Skeletal muscle cell (primary cell): ENCODE measurements around the gene ATP2C2.

ENCODE experiments used
- DNase-seq: peaks from one replicate; pipeline ENCODE4 v3.0.0-alpha.2; 2010; ENCODE audit warnings: low read depth
- H3K4me3 ChIP-seq: 2 replicates; pipeline ENCODE4 v1.5.1; 2011; ENCODE audit warnings: low read depth, mild to moderate bottlenecking, control low read depth, low read length, moderate library complexity

The ATP2C2 gene

GRCh38 chr16:84360170-84360569, 8.2 kb upstream of the ATP2C2 start:
- DNase-seq = no peak
- H3K4me3 ChIP-seq = no peak overlapping the region

DNA sequence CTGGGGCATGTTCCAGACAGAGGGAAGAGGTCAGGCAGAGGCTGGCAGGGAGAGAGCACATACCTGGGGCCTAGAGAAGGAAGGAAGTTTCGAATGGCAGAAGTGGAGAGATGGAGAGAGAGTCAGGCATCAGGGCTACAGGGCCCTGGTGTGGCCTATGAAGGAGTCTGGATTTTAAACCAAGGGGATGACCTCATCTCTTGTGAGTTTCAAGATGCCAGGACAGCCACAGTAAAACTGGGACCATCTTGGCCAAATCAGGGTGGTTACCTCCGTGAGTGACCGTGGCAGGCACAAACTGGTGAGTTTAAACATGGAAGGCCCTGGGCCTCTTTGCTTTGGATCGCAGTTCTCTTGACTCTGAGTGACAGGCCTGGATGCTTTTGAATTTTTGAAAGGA, 7.6 kb upstream of the ATP2C2 start:
- H3K4me3 ChIP-seq = no peak overlapping the region
- DNase-seq = no peak

DNA sequence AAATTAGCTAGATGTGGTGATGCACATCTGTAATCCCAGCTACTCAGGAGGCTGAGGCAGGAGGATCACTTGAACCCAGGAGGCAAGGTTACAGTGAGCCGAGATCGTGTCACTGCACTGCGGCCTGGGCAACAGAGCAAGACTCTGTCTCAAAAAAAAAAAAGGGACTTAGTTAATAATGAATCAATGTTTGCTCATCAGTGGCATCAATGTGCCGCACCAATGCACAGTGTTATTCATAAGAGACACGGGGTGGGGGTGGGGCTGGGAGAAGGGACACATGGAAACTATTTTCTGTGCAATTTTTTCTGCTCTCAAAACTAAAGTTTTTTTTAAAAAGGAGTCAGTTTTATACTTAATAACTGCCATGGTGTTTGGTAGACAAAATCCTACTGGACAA, 6.8 kb upstream of the ATP2C2 start:
- no peak overlapping the region for H3K4me3 ChIP-seq
- DNase-seq = no peak

DNA sequence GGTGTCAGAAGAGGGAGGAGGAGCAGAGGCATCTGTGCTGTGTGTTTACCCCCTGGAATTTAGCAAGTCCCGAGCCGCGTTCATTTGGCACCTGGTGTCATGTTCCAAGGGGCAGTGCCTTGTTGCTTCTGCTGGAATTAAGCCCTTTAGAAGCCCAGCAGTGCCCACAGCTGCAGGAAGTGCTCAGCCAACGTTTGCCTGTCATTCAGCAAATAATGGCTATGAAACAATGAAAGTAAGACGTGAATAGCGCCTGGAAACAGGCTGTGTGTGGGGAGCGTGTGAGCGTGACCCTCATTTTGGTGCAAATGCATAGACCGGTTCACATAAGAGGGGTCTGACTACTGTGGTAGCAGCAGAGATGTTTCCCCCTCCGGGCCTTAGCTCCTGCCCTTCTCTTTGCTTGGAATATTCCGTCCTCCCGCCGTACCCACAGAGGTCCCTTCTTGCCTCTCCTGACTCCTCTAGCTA, 5.8 kb upstream of the ATP2C2 start:
- no peak for DNase-seq
- no peak overlapping the region for H3K4me3 ChIP-seq

DNA sequence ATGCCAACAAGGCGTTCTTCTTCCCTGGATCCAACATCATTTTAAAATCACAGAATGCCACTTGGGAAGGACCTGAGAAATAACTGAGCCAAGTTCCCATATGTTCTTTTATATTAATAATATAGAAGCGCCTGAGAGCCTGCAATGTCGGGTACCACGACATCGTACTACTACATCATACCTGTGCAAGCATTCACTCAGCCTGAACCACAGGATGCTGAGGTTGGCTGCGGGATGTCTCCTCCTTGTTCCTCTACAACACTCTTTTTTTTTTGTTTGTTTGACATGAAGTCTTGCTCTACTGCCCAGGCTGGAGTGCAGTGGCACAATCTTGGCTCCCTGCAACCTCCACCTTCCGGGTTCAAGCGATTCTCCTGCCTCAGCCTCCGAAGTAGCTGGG, 2.1 kb upstream of the ATP2C2 start:
- no peak overlapping the region for H3K4me3 ChIP-seq

DNA sequence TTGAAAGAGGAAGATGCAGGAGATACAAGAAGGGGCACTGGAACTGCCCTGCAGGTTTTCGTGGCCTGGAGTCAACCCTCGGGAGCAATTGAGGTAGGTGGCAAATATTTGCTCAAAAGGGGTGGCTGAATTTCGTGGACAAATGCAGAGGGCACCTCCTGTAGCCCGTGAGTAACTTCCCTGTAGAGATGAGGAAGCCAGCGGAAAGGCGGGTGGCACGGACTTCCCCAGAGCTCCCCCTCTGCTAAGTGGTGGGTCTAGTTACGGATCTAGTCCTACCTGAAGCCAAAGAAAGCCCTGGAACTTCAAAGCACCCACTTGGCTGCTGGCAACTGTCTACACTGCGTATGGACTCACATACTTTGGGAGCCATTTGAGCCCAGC, 1.0 kb upstream of the ATP2C2 start:
- no peak for DNase-seq

More for the DNA sequence above, 2.1 kb upstream of the ATP2C2 start:
- no peak for DNase-seq

DNA sequence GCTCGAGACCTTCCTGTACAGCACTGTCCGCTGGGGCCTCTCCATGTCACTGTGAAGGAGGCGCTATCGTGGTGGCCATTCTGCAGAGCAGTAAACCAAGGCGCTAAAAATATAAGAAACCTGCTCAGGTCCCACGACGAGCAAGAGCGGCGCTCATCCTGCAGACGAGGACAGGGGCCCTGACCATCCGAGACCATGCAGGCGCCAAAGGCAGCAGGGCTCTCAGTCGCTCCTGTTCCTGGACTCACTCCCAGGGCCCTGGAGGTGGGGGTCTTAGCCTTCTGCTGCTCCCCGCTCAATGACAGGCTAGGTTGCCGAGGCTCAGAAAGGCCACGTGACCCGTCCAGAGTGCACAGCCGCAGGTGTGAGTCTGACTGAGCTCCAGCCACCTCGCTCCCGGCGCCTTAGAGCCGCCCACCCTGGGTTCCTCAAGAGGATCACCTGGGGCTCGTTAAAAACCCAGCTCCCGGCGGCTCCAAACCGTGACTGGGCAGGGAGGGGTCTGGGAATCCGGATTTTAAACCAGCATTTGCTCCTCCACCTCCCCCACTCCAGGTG, 509 bp upstream of the ATP2C2 start:
- no peak for DNase-seq
- H3K4me3 ChIP-seq = no peak overlapping the region

More for the DNA sequence above, 1.0 kb upstream of the ATP2C2 start:
- no peak overlapping the region for H3K4me3 ChIP-seq

GRCh38 chr16:84369105-84369504, 767 bp downstream of the ATP2C2 start:
- no peak overlapping the region for H3K4me3 ChIP-seq
- no peak for DNase-seq

- H3K4me3 ChIP-seq = no peak overlapping the region
- no peak for DNase-seq
Observed at GRCh38 chr16:84369938-84370627, 1.7 kb downstream of the ATP2C2 start.

DNA sequence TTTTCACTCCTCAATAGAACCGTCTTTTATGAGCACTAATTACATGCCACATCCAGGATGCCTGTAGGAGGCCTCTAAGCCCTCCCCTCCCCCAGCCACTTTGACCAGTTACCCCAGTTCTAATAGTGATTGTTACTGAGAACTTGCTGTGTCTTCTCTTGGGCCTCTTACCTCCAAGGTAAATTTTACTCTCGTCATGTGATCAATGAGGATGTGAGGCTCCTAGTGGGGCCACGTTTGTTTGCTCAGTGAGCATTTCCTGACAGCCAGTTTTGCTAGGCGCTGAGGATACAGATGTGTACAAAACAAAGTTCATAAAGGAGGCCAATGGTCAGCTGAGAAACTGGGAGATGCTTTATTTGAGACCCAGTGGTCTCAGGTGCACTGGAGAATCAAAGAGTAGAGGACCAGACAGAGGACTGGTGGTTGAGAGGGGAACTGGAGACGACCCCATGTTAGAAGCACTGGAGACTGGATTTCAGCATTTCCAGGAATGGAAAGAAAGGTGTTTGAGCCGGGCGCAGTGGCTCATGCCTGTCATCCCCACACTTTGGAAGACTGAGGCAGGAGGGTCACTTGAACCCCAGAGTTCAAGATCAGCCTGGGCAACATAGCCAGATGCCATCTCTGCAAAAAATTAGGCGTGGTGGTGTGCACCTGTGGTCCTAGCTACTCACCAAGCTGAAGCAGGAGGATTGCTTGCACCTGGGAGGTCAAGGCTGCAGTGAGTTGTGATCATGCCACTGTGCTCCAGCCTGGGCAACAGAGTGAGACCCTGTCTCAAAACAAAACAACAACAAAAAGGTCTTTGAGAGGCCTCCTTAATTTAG, 2.6 kb downstream of the ATP2C2 start:
- no peak overlapping the region for H3K4me3 ChIP-seq
- DNase-seq = no peak

DNA sequence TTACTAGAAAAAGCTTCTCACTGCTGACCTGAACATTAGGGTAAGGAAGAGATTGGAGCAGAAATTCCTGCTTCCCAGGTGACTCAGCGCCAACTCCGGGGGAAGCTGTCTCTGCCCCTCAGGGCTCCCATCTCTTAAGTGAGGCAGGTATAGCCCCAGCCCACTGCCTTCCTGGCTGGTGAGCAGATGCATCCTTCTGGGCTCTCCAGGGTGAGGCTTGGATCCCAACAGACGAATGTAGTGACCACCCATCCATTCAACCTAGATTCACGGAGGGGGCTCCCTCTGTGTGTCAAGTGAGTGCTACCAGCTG, 3.2 kb downstream of the ATP2C2 start:
- DNase-seq = no peak
- no peak overlapping the region for H3K4me3 ChIP-seq

DNA sequence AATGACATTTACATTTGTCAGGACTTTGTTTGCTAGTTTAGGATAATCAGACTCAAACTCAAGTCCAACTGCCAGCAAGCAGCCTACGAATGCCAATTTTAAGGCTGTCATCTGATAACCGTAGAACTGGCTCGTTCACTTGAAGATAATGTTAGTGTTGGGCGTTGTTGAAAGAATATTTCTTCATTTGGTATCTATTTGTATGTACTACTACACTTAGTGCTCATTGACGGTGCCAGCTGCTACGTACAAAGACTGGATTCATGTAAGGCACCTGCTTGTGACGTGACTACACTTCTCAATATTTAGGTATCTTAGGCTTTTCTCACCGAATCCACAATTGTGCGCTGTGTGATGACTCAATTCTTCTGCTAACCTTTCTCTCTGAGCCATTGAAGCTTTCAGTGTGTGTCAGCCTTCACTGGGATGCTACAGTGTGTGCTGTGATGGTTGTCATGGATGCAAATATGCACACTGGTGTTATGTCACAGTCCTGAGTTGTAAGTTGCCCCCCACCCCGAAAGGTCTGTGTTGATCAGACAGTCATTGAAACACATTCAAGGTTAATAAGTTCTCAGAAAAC, 5.7 kb downstream of the ATP2C2 start:
- DNase-seq = no peak
- no peak overlapping the region for H3K4me3 ChIP-seq

DNA sequence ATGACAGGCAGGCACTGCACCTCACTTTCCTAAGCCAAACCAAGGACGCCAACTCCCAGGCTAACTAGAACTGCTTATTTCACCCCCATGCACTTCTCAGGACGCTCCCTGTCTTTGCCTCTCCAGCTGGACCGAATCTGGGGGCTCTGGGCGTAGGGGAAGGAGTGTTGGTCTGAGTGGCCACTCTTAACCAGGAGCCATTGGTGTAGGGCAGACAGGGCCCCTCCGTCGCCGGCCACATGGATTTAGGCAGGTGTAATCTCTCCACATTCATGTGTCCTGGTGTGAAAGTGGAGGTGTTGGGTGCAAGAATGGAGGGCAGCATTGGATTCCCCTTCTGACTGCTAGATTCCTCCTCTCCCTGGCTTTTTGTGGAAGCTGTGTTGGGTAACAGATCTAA, 9.8 kb downstream of the ATP2C2 start:
- H3K4me3 ChIP-seq = no peak overlapping the region
- no peak for DNase-seq

GRCh38 chr16:84378567-84378966, 10.2 kb downstream of the ATP2C2 start:
- no peak overlapping the region for H3K4me3 ChIP-seq
- DNase-seq = no peak

DNA sequence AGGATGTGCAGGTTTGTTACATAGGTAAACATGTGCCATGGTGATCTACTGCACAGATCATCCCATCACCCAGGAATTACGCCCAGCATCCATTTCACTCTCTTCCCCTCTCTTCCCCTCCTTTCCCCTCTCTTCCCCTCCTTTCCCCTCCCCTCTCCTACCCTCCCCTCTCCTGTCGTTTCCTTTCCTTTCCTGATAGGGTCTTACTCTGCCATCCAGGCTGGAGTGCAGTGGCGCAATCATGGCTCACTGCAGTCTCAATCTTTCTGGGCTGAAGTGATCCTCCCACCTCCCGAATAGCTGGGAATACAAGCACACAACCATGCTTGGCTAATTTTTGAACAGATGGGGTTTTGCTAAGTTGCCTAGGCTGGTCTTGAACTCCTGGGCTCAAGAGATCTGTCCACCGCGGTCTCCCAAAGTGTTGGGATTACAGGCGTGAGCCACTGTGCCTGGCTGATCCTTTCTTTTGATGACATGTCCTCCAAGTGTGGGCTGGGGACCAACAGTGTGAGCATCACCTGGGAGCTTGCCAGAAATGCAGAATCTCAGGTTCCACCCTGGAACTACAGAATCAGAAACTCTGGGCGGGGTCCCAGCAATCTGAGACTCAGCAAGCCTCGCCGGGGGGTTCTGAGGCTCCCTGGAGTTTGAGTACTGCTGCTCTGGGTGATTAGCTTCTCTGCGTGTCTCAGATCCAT, 10.8 kb downstream of the ATP2C2 start:
- H3K4me3 ChIP-seq = no peak overlapping the region
- DNase-seq = no peak

GRCh38 chr16:84379709-84380362, 11.5 kb downstream of the ATP2C2 start:
- no peak overlapping the region for H3K4me3 ChIP-seq
- no peak for DNase-seq

- no peak for DNase-seq
- H3K4me3 ChIP-seq = no peak overlapping the region
Observed at GRCh38 chr16:84380405-84380804, 12.1 kb downstream of the ATP2C2 start.

DNA sequence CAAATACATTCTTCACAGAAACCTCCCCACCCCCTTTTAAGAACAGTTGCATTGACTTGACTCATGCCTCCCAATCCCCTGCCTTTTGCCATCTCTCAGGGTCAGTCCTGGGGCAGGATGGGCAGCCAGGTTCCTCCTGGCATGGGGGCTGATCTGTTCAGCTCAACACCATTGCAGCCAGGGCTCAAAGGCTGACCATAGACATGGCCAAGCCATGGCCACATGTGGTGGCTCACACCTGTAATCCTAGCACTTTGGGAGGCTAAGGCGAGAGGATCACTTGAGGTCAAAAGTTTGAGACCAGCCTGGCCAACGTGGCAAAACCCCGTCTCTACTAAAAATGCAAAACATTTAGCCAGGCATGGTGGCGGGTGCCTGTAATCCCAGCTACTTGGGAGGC, 14.1 kb downstream of the ATP2C2 start:
- H3K4me3 ChIP-seq = no peak overlapping the region
- DNase-seq = no peak

GRCh38 chr16:84383106-84383505, 14.8 kb downstream of the ATP2C2 start:
- no peak overlapping the region for H3K4me3 ChIP-seq
- DNase-seq = no peak
